Stimulated activated CD4-positive, alpha-beta T cell treated with anti-CD3 and anti-CD28 coated beads, Interleukin-15, amount 100 ng/mL, for 24 hours (primary cell): ENCODE measurements around the gene GNE.

Experiments
- DNase-seq: peaks from one replicate; pipeline ENCODE4 v3.0.0-alpha.2; 2020

GNE gene

GRCh38 chr9:36165826-36166167 is 92.5 kb downstream of the GNE start:
- no peak for DNase-seq

- DNase-seq: no peak
Observed at GRCh38 chr9:36164989-36165388, 93.3 kb downstream of the GNE start.
